Measurements from ENCODE around the gene PGAP2. TPM values are rescaled to one million over a fixed set of nuclear protein-coding genes. Genes with fewer than 3 reads are reported as not detected.

Gene PGAP2
- total RNA-seq: 7.2 and 9.5 TPM in 2 replicates

DNA sequence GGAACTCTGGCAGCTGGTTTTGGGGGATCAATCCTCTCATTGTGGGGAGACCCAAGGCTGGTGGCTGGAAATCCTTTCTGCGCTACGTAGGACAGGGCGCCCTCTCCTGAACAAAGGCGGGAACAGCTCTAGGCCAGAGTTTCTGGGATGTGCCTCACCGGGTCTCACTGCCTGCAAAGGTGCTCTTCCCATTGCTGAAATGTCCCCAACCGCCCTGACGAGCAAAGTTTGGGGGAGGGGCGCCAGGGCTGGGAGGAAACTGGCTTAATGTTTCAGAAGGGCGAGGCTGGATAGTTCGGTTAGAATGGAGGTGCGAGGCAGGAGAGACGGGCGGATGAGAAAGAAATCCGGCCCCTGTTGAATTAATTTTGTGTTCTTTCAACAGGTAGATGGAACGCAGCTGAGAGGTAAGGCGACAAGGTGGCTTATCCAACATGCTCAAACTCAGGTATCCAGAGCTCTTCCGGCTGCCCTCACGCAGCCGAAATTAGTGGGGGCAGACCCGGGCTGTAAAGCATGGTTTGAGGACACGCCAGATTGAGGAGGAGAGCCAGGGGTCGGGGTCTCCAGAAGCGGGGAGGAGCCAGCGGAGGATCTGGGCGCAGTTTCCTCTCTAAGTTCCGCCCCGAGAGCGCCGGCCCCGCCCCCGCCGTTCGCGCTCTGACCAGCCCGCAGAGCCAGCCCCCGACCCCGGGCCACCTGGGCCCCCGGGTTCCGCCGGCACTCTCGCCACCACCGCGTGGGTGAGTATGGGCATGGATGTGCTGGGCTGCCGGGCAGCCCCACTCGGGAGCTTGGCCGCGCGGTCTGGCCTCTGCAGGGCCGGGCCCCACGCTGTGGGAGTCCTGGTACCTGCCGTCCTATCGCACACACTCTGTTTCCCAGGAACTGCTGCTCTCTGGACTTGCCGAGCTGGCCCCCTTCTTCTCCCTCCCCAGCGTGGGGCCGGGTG lies at the start of gene PGAP2:
PGAP2 (plus strand) TSS at position 652 of the 952 bp plus-strand sequence. CDS start 2,700 bp downstream, outside the sequence.

DNA sequence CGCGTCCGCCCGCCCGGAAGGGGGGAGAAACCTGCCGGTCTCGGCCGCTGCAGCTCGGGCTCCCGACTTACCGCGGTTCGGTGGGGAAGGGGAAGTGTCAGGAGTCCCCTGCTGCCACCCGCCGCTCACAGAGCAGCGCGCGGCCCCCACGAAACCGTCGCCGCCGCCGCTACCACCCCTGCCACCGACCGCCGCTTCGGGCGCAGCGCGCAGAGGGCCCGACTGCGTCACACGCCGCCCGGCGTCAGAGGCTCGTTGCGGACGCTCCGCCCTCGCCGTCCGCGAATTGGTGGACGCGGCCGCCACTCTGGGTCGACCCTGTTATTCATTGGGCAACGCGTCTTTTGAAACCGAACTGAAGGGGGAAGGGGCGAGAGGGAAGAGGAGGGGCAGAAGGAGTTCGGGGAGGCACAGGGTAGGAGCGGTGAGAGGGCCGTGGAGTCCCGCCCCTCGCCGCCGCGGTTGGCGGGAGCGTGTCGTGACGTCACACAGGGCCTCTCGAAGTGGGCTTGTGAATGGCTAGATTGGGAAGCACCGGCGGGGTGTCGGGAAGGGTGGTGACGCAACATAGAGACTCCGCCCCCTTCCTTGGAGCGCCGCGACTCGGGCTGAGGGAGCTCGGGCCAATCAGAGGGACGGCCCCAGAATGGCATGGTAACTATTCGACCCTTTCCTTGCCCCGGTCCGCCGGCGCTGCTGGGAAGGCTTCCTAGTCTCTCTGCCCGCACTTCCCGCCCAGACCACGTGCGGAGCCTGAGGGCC lies 10.8 kb upstream of the PGAP2 start, which contains the start of gene NUP98:
NUP98 (minus strand) TSS at position 226 of the 762 bp plus-strand sequence. CDS start 15,437 bp downstream, outside the sequence.

DNA sequence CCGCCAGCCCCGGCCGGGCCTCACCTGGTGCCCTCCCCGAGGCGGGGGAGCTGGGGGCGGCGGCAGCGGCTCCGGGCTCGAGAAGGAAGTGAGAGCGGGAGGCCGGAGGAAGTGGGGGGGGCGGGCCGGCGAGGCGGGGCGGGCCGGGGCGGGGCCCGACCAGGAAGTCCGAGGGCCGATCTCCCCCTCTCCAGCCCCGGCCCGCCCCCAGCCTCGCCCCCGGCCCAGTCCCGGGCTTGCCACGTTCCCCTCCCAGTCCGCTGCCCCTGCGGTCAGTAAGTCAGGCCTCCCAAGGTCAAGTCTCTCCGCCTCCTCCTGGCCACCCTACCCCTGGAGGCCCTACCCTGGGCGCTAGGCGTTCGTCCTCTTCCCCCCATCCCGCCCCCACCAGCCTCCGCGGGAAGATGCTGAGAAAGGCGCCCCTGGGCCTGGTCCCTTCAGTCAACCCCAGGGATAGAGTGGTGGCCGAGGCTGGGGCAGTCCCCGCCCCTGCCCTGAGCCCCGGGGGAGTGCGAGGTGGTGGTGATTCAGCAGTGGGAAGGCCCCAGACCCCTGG lies 32.6 kb downstream of the PGAP2 start, which contains the start of gene RHOG:
RHOG (minus strand) TSS at position 90 of the 556 bp plus-strand sequence. CDS start 12,821 bp downstream, outside the sequence.

DNA sequence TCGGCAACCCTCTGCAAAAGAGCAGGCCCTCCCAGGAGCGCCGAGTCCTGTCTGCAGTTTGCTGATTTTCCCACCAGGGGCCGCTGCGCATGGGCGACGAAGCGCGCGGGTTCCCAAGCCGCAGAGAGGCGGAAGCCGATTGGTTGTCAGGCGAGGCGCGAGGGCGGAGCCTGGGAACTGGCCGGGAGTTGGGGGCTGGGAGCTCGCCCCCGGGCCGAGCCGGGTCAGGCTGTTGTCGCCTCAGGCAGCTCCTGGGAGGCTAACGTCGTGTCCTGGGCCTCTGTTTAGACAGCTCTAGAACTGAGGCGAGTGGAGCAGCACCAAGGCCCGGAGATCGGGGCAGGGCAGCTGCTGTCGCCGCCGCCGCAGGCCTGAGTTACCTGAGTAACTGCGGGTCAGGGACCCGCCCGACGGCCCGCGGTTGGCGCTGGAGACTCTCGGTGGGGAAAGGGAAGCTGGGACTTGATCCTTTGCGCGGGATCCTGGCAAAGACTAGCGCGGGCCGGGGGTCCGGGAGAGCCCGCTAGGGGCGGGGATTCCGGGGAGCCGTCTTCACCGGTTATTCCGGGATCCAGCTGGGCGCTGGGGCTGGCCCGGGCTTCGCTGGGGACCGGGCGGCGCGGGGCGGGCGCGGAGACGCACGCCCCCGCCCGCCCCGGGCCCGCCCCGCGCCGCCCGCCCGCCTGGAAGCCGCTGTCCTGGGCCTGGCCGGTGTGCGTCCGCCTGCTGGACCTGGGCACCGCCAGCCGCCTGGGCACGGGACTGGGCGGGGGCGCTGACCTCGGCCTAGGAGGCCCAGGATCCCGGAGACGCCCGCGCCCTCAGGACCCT lies 46.8 kb downstream of the PGAP2 start, which contains the start of gene STIM1:
STIM1 (plus strand) TSS at position 688 of the 831 bp plus-strand sequence. CDS start 607 bp downstream, outside the sequence.

Other genes starting within 250 kb of the PGAP2 start
- not detected in 2 replicates for gene ART5, start 166.6 kb upstream of the PGAP2 start, total RNA-seq
- not detected in 2 replicates for gene ART1, start 163.4 kb upstream of the PGAP2 start, total RNA-seq
- gene CHRNA10, start 137.2 kb upstream of the PGAP2 start, total RNA-seq: 0.54 and 0.66 TPM in 2 replicates
- 84.2 and 90.6 TPM in 2 replicates for gene NUP98, start 11.0 kb upstream of the PGAP2 start, total RNA-seq
- gene RHOG, start 32.4 kb downstream of the PGAP2 start, total RNA-seq: 10.7 and 15.6 TPM in 2 replicates
- 17.5 and 31.4 TPM in 2 replicates for gene STIM1, start 47.1 kb downstream of the PGAP2 start, total RNA-seq